HepG2 (cell line): ENCODE results near the gene CDK13. TPM values are rescaled to one million over a fixed set of nuclear protein-coding genes. Genes with fewer than 3 reads are reported as not detected.

Experiments
- BORCS8-MEF2B ChIP-seq: sonication (generic); formaldehyde crosslinking; IDR thresholded peaks from 2 replicates; pipeline ENCODE4 v1.8.0; 2022; ENCODE audit warnings: mild to moderate bottlenecking, missing genetic modification reagents
- EED ChIP-seq: sonication (generic); formaldehyde crosslinking; IDR thresholded peaks from 2 replicates; pipeline ENCODE4 v1.5.0; 2020; ENCODE audit warnings: mild to moderate bottlenecking, missing genetic modification reagents
- FOXO1 ChIP-seq: sonication (generic); formaldehyde crosslinking; IDR thresholded peaks from 2 replicates; pipeline ENCODE4 v1.4.0; 2020; ENCODE audit warnings: missing genetic modification reagents
- HNF4G ChIP-seq, 2 experiments: sonication (generic) in 1 of 2; formaldehyde crosslinking in 1 of 2; IDR thresholded peaks; 2 replicates each; pipeline versions ENCODE4 v1.4.0 to v1.6.1; 2011 to 2020; ENCODE audit warnings: borderline replicate concordance in 2 of 2, low read depth in 2 of 2, mild to moderate bottlenecking in 2 of 2, low read length in 1 of 2, missing genetic modification reagents in 1 of 2, moderate library complexity in 1 of 2
- KDM6A ChIP-seq: IDR thresholded peaks from 2 replicates; pipeline ENCODE4 v1.6.1; 2016; ENCODE audit warnings: low read depth
- KLF13 ChIP-seq: sonication (generic); formaldehyde crosslinking; IDR thresholded peaks from 2 replicates; pipeline ENCODE4 v1.4.0; 2020; ENCODE audit warnings: mild to moderate bottlenecking, missing genetic modification reagents
- REPIN1 ChIP-seq: sonication (generic); formaldehyde crosslinking; IDR thresholded peaks from 2 replicates; pipeline ENCODE4 v1.8.0; 2022; ENCODE audit warnings: missing genetic modification reagents, low read depth, mild to moderate bottlenecking, borderline replicate concordance
- SALL2 ChIP-seq: sonication (generic); formaldehyde crosslinking; IDR thresholded peaks from 2 replicates; pipeline ENCODE4 v1.8.1; 2023; ENCODE audit warnings: mild to moderate bottlenecking, missing genetic modification reagents, inconsistent platforms
- TBP ChIP-seq: sonication (generic); formaldehyde crosslinking; IDR thresholded peaks from 2 replicates; pipeline ENCODE4 v1.5.0; 2020; ENCODE audit warnings: missing genetic modification reagents
- ZBTB49 ChIP-seq: sonication (generic); formaldehyde crosslinking; IDR thresholded peaks from 2 replicates; pipeline ENCODE4 v1.4.0; 2020; ENCODE audit warnings: missing genetic modification reagents, borderline replicate concordance
- ZMYM3 ChIP-seq: sonication (generic); formaldehyde crosslinking; IDR thresholded peaks from 2 replicates; pipeline ENCODE4 v1.5.1; 2020; ENCODE audit warnings: mild to moderate bottlenecking, missing genetic modification reagents
- ZNF207 ChIP-seq: fragments of 450-650 bp; IDR thresholded peaks from 2 replicates; pipeline ENCODE4 v1.6.1; 2016; ENCODE audit warnings: antibody characterized with exemption, borderline replicate concordance
- ZNF335 ChIP-seq: sonication (generic); formaldehyde crosslinking; IDR thresholded peaks from 2 replicates; pipeline ENCODE4 v1.4.0; 2020; ENCODE audit warnings: missing genetic modification reagents
- ZNF530 ChIP-seq: sonication (generic); formaldehyde crosslinking; IDR thresholded peaks from 2 replicates; pipeline ENCODE4 v1.5.0; 2020; ENCODE audit warnings: low read depth, mild to moderate bottlenecking, missing genetic modification reagents
- ZNF629 ChIP-seq: sonication (generic); formaldehyde crosslinking; conservative IDR thresholded peaks from 2 replicates; pipeline ENCODE4 v1.5.0; 2020; ENCODE audit warnings: missing genetic modification reagents
- ZNF709 ChIP-seq: sonication (generic); formaldehyde crosslinking; IDR thresholded peaks from 2 replicates; pipeline ENCODE4 v1.5.0; 2020; ENCODE audit warnings: mild to moderate bottlenecking, missing genetic modification reagents
- ZNF782 ChIP-seq: sonication (generic); formaldehyde crosslinking; IDR thresholded peaks from 2 replicates; pipeline ENCODE4 v1.4.0; 2020; ENCODE audit warnings: missing genetic modification reagents, mild to moderate bottlenecking, borderline replicate concordance
- ZNF788 ChIP-seq: sonication (generic); formaldehyde crosslinking; IDR thresholded peaks from 2 replicates; pipeline ENCODE4 v1.5.0; 2020; ENCODE audit warnings: mild to moderate bottlenecking, missing genetic modification reagents, borderline replicate concordance
- ZNF878 ChIP-seq: sonication (generic); formaldehyde crosslinking; IDR thresholded peaks from 2 replicates; pipeline ENCODE4 v1.8.1; 2023; ENCODE audit warnings: mild to moderate bottlenecking, missing genetic modification reagents, moderate library complexity
- polyA plus RNA-seq, 8 experiments: library from polyadenylated mRNA; depleted of rRNA in 3 of 8; stranded (reverse) in 7 of 8; unstranded in 1 of 8; fragments of >200 nt; fragmentation: Illumina TruSeq in 4 of 8; extraction: Trizol in 4 of 8; gene quantifications; 2 replicates each; pipeline versions ENCODE4 v1.2.1 to v1.2.3, GENCODE V29; 2011 to 2016; ENCODE audit warnings: low read depth in 4 of 8, missing spikeins in 1 of 8, mixed read lengths in 1 of 8; ENCODE audit not compliant: insufficient read depth in 1 of 8
- total RNA-seq, 5 experiments: library from RNA; depleted of rRNA; stranded (reverse); fragments of >200 nt; fragmentation: Illumina TruSeq; extraction: Trizol; gene quantifications; 2 replicates each; pipeline ENCODE4 v1.2.3, GENCODE V29; 2016; ENCODE audit warnings: low read depth in 1 of 5
- TF ChIP-seq, protein P1 (sequence below): sonication (generic); formaldehyde crosslinking; IDR thresholded peaks from 2 replicates; pipeline ENCODE4 v1.8.1; 2023; ENCODE audit warnings: mild to moderate bottlenecking, missing genetic modification reagents, borderline replicate concordance
- TF ChIP-seq, protein P2 (sequence below), 2 experiments: fragments of 450-650 bp in 1 of 2; sonication (generic) in 1 of 2; formaldehyde crosslinking; IDR thresholded peaks; 2 replicates each; pipeline versions ENCODE4 v1.5.0 to v1.8.0; 2020 to 2022; ENCODE audit warnings: mild to moderate bottlenecking in 1 of 2, missing genetic modification reagents in 1 of 2
- TF ChIP-seq, protein P3 (sequence below): IDR thresholded peaks from 2 replicates; pipeline ENCODE4 v1.6.1; 2018; ENCODE audit warnings: missing genetic modification reagents
- TF ChIP-seq, protein P4 (sequence below): sonication (generic); formaldehyde crosslinking; IDR thresholded peaks from 2 replicates; pipeline ENCODE4 v1.4.0; 2020; ENCODE audit warnings: missing genetic modification reagents

The CDK13 gene
- total and polyA plus RNA-seq, 2 of the 13 experiments (the other 11 are each of a cell fraction or from before 2014, with no cell fraction given) = 21.0 to 40.9 TPM

GRCh38 chr7:39919646-39920045 lies 30.4 kb upstream of the CDK13 start (continued):
- TF ChIP-seq EED (no peak), FOXO1 (CRISPR knock-in tag) (no peak), ZNF207 (no peak), KDM6A (no peak), KLF13 (CRISPR knock-in tag) (no peak), HNF4G (IDR thresholded peaks at IDR 0.05; ENCODE audit: borderline replicate concordance, low read depth, low read length) (peak; percentile 45; the same call in 1 of the 2 replicates), HNF4G (CRISPR knock-in tag; IDR thresholded peaks at IDR 0.05; ENCODE audit: borderline replicate concordance, low read depth) (no peak; the same call in 1 of the 2 replicates), ZNF788 (CRISPR knock-in tag) (no peak), ZNF530 (CRISPR knock-in tag) (no peak), ZNF878 (CRISPR knock-in tag) (no peak), BORCS8-MEF2B (CRISPR knock-in tag) (no peak), ZNF335 (CRISPR knock-in tag) (no peak), ZBTB49 (CRISPR knock-in tag) (no peak), ZMYM3 (peak; percentile 85), ZNF782 (no peak), TBP (CRISPR knock-in tag) (no peak), ZNF709 (CRISPR knock-in tag) (no peak), ZNF629 (CRISPR knock-in tag) (peak; percentile 92), REPIN1 (CRISPR knock-in tag) (no peak), SALL2 (CRISPR knock-in tag) (no peak)
- TF ChIP-seq, protein P1, sequence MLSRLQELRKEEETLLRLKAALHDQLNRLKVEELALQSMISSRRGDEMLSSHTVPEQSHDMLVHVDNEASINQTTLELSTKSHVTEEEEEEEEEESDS (CRISPR knock-in tag) = no peak
- TF ChIP-seq, protein P2, sequence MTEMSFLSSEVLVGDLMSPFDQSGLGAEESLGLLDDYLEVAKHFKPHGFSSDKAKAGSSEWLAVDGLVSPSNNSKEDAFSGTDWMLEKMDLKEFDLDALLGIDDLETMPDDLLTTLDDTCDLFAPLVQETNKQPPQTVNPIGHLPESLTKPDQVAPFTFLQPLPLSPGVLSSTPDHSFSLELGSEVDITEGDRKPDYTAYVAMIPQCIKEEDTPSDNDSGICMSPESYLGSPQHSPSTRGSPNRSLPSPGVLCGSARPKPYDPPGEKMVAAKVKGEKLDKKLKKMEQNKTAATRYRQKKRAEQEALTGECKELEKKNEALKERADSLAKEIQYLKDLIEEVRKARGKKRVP (CRISPR knock-in tag; IDR thresholded peaks at IDR 0.05) = no peak
- TF ChIP-seq, protein P3, sequence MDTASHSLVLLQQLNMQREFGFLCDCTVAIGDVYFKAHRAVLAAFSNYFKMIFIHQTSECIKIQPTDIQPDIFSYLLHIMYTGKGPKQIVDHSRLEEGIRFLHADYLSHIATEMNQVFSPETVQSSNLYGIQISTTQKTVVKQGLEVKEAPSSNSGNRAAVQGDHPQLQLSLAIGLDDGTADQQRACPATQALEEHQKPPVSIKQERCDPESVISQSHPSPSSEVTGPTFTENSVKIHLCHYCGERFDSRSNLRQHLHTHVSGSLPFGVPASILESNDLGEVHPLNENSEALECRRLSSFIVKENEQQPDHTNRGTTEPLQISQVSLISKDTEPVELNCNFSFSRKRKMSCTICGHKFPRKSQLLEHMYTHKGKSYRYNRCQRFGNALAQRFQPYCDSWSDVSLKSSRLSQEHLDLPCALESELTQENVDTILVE = no peak
- TF ChIP-seq, protein P4, sequence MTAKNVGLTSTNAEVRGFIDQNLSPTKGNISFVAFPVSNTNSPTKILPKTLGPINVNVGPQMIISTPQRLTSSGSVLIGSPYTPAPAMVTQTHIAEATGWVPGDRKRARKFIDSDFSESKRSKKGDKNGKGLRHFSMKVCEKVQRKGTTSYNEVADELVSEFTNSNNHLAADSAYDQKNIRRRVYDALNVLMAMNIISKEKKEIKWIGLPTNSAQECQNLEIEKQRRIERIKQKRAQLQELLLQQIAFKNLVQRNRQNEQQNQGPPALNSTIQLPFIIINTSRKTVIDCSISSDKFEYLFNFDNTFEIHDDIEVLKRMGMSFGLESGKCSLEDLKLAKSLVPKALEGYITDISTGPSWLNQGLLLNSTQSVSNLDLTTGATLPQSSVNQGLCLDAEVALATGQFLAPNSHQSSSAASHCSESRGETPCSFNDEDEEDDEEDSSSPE (CRISPR knock-in tag) = no peak
